ENCODE data around the gene PRKAR2B.

- TF ChIP-seq CTCF (IDR thresholded peaks at IDR 0.05; ENCODE audit: low read depth, low read length) (no peak), POLR2A (IDR thresholded peaks at IDR 0.05; ENCODE audit: extremely low read depth, insufficient read length) (no peak), MYC (IDR thresholded peaks at IDR 0.05; ENCODE audit: low read depth, low read length) (no peak), MAX (IDR thresholded peaks at IDR 0.05; ENCODE audit: low read depth, low read length) (no peak)
Measured at GRCh38 chr7:107123392-107123791, 78.9 kb downstream of the PRKAR2B start.

All from NB4 (cell line).